Mononuclear cell (primary cell): ENCODE measurements around the gene TMEM214. TPM values are rescaled to one million over a fixed set of nuclear protein-coding genes. Genes with fewer than 3 reads are reported as not detected.

Experiments used
- H3K27me3 ChIP-seq: 2 replicates; pipeline ENCODE4 v1.6.0; 2011; ENCODE audit warnings: low read length, control low read depth; ENCODE audit not compliant: insufficient read depth
- H3K4me1 ChIP-seq: 2 replicates; pipeline ENCODE4 v1.5.1; 2011; ENCODE audit warnings: mild to moderate bottlenecking, low read length, control low read depth; ENCODE audit not compliant: insufficient read depth
- H3K4me3 ChIP-seq: 2 replicates; pipeline ENCODE4 v1.5.1; 2011; ENCODE audit warnings: mild to moderate bottlenecking, low read length, moderate library complexity
- H3K9me3 ChIP-seq: 2 replicates; pipeline ENCODE4 v1.5.1; 2011; ENCODE audit warnings: low read depth, mild to moderate bottlenecking, control low read depth, low read length
- total RNA-seq: library from RNA; depleted of rRNA; stranded (reverse); fragments of >200 nt; gene quantifications from one replicate; pipeline ENCODE4 v1.2.3, GENCODE V29; 2012

Gene TMEM214
- 10.7 TPM for total RNA-seq

- H3K4me1 ChIP-seq, result peaks cover 23% of the 10 kb centered on the region
- H3K9me3 ChIP-seq, result no peaks in the 10 kb centered on the region
- no peaks in the 10 kb centered on the region for H3K27me3 ChIP-seq
- peak within 1 kb of the TSS; percentile 87 for H3K4me3 ChIP-seq
Observed at GRCh38 chr2:27032495-27033252, at the start of gene TMEM214. TSS of gene TMEM214 (plus strand) at chr2:27032965. CDS start at chr2:27033016, 51 bp downstream.

- no peaks in the 10 kb centered on the region for H3K27me3 ChIP-seq
- no peaks in the 10 kb centered on the region for H3K4me1 ChIP-seq
- no peak overlapping the region for H3K4me3 ChIP-seq
- no peaks in the 10 kb centered on the region for H3K9me3 ChIP-seq
Observed at GRCh38 chr2:26983746-26984145, 49.0 kb upstream of the TMEM214 start.

GRCh38 chr2:26985807-26986206, 47.0 kb upstream of the TMEM214 start:
- Histone ChIP-seq H3K4me3 (no peak overlapping the region), H3K4me1 (no peaks in the 10 kb centered on the region), H3K27me3 (no peaks in the 10 kb centered on the region), H3K9me3 (no peaks in the 10 kb centered on the region)

GRCh38 chr2:26986576-26986975, 46.2 kb upstream of the TMEM214 start:
- no peak overlapping the region for H3K4me3 ChIP-seq
- no peaks in the 10 kb centered on the region for H3K27me3 ChIP-seq
- H3K9me3 ChIP-seq, result no peaks in the 10 kb centered on the region
- no peaks in the 10 kb centered on the region for H3K4me1 ChIP-seq

GRCh38 chr2:26988058-26988860, 44.5 kb upstream of the TMEM214 start:
- no peaks in the 10 kb centered on the region for H3K27me3 ChIP-seq
- H3K4me1 ChIP-seq, result no peaks in the 10 kb centered on the region
- no peak overlapping the region for H3K4me3 ChIP-seq

GRCh38 chr2:26989156-26989555, 43.6 kb upstream of the TMEM214 start:
- Histone ChIP-seq H3K9me3 (no peaks in the 10 kb centered on the region), H3K4me3 (no peak overlapping the region), H3K4me1 (no peaks in the 10 kb centered on the region), H3K27me3 (no peaks in the 10 kb centered on the region)

More at GRCh38 chr2:26988058-26988860, 44.5 kb upstream of the TMEM214 start:
- no peaks in the 10 kb centered on the region for H3K9me3 ChIP-seq

- Histone ChIP-seq H3K4me1 (no peaks in the 10 kb centered on the region), H3K4me3 (no peak overlapping the region), H3K27me3 (no peaks in the 10 kb centered on the region), H3K9me3 (no peaks in the 10 kb centered on the region)
Observed at GRCh38 chr2:26991717-26992116, 41.0 kb upstream of the TMEM214 start.

- Histone ChIP-seq H3K4me3 (no peak overlapping the region), H3K27me3 (no peaks in the 10 kb centered on the region), H3K9me3 (no peaks in the 10 kb centered on the region), H3K4me1 (no peaks in the 10 kb centered on the region)
Observed at GRCh38 chr2:26993768-26994167, 39.0 kb upstream of the TMEM214 start.

GRCh38 chr2:26994983-26995382, 37.8 kb upstream of the TMEM214 start:
- H3K9me3 ChIP-seq, result no peaks in the 10 kb centered on the region
- no peaks in the 10 kb centered on the region for H3K27me3 ChIP-seq
- H3K4me1 ChIP-seq, result no peaks in the 10 kb centered on the region
- no peak overlapping the region for H3K4me3 ChIP-seq

GRCh38 chr2:26997394-26997793, 35.4 kb upstream of the TMEM214 start:
- H3K27me3 ChIP-seq, result no peaks in the 10 kb centered on the region
- H3K9me3 ChIP-seq, result no peaks in the 10 kb centered on the region
- peaks cover 6% of the 10 kb centered on the region for H3K4me1 ChIP-seq
- H3K4me3 ChIP-seq, result no peak overlapping the region

GRCh38 chr2:26998323-26998722, 34.4 kb upstream of the TMEM214 start:
- Histone ChIP-seq H3K9me3 (no peaks in the 10 kb centered on the region), H3K4me1 (peaks cover 6% of the 10 kb centered on the region), H3K4me3 (no peak overlapping the region), H3K27me3 (no peaks in the 10 kb centered on the region)

GRCh38 chr2:27000228-27000627, 32.5 kb upstream of the TMEM214 start:
- Histone ChIP-seq H3K27me3 (no peaks in the 10 kb centered on the region), H3K4me1 (peaks cover 6% of the 10 kb centered on the region), H3K9me3 (no peaks in the 10 kb centered on the region)

GRCh38 chr2:27000995-27001394, 31.8 kb upstream of the TMEM214 start:
- no peak overlapping the region for H3K4me3 ChIP-seq
- H3K4me1 ChIP-seq, result peaks cover 6% of the 10 kb centered on the region
- no peaks in the 10 kb centered on the region for H3K9me3 ChIP-seq
- no peaks in the 10 kb centered on the region for H3K27me3 ChIP-seq

More at GRCh38 chr2:27000228-27000627, 32.5 kb upstream of the TMEM214 start:
- no peak overlapping the region for H3K4me3 ChIP-seq

GRCh38 chr2:27001950-27002349, 30.8 kb upstream of the TMEM214 start:
- H3K4me3 ChIP-seq, result no peak overlapping the region
- H3K27me3 ChIP-seq, result no peaks in the 10 kb centered on the region
- no peaks in the 10 kb centered on the region for H3K9me3 ChIP-seq
- H3K4me1 ChIP-seq, result peaks cover 6% of the 10 kb centered on the region

- peaks cover 6% of the 10 kb centered on the region for H3K4me1 ChIP-seq
- no peak overlapping the region for H3K4me3 ChIP-seq
- no peaks in the 10 kb centered on the region for H3K27me3 ChIP-seq
- H3K9me3 ChIP-seq, result no peaks in the 10 kb centered on the region
Observed at GRCh38 chr2:27003007-27003406, 29.8 kb upstream of the TMEM214 start.
